DND-41 (cell line): Measurements from ENCODE around the gene SLC24A3.

Source experiments
- EZH2 ChIP-seq: IDR thresholded peaks from 3 replicates; pipeline ENCODE4 v1.6.1; 2012; ENCODE audit warnings: borderline replicate concordance, low read depth, mild to moderate bottlenecking, moderate library complexity, low read length, inconsistent platforms; ENCODE audit not compliant: severe bottlenecking
- TF ChIP-seq, protein P1 (sequence below): IDR thresholded peaks from 2 replicates; pipeline ENCODE4 v1.5.1; 2012; ENCODE audit warnings: borderline replicate concordance, low read length, moderate library complexity, mild to moderate bottlenecking; ENCODE audit not compliant: poor library complexity, severe bottlenecking; ENCODE audit errors: extremely low read depth

- no peak for TF ChIP-seq EZH2
- TF ChIP-seq, protein P1, sequence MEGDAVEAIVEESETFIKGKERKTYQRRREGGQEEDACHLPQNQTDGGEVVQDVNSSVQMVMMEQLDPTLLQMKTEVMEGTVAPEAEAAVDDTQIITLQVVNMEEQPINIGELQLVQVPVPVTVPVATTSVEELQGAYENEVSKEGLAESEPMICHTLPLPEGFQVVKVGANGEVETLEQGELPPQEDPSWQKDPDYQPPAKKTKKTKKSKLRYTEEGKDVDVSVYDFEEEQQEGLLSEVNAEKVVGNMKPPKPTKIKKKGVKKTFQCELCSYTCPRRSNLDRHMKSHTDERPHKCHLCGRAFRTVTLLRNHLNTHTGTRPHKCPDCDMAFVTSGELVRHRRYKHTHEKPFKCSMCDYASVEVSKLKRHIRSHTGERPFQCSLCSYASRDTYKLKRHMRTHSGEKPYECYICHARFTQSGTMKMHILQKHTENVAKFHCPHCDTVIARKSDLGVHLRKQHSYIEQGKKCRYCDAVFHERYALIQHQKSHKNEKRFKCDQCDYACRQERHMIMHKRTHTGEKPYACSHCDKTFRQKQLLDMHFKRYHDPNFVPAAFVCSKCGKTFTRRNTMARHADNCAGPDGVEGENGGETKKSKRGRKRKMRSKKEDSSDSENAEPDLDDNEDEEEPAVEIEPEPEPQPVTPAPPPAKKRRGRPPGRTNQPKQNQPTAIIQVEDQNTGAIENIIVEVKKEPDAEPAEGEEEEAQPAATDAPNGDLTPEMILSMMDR = no peak
These were observed 136.1 kb downstream of the SLC24A3 start for GRCh38 chr20:19348582-19348981.
